Measurements from ENCODE around the gene WASF3.

Gene WASF3

DNA sequence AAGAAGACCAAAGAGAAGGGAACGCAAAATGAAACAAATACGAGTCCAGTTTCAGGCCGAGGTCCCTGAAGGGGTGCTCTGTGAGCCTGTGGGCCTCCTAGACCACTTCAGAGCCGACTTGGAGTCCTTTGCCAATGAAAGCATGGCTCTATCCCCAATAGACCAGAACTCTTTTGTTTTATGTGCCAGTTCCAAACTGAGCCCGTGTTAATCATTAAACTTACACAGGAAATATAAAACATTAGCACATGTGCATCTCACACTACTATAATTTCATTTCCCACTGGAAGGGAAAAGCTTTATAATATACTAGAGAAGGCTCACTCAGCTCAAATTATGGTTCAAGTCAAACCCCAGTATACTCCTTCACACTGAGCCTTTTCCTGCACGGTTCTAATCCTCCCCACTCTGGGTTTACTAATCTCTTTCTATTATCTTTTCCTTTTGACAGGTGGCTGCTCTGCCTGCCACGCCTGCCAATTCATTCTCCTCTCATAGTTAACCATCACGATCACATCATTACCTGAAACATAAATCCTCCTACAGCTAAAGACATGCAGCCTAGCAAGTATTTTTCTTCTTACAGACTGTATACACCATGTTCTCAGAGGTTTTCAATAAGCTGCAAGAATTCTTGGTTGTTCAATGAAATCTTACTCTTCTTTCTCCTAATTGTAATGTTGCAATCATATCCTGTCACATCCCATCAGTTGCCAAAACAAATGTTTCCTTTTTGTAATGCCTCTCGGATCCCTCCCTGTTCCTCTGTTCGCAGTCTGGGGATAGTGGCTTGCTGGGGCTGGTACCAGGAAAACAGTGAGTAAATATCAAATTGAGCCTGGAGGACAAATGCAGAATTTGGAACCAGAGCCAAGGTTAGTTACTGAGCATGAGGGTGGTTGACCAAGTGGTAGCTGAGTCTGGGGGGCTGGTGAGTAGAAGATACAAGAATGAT is 18.8 kb upstream of the WASF3 start:
- TF ChIP-seq, protein P1, sequence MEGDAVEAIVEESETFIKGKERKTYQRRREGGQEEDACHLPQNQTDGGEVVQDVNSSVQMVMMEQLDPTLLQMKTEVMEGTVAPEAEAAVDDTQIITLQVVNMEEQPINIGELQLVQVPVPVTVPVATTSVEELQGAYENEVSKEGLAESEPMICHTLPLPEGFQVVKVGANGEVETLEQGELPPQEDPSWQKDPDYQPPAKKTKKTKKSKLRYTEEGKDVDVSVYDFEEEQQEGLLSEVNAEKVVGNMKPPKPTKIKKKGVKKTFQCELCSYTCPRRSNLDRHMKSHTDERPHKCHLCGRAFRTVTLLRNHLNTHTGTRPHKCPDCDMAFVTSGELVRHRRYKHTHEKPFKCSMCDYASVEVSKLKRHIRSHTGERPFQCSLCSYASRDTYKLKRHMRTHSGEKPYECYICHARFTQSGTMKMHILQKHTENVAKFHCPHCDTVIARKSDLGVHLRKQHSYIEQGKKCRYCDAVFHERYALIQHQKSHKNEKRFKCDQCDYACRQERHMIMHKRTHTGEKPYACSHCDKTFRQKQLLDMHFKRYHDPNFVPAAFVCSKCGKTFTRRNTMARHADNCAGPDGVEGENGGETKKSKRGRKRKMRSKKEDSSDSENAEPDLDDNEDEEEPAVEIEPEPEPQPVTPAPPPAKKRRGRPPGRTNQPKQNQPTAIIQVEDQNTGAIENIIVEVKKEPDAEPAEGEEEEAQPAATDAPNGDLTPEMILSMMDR (conservative IDR thresholded peaks at IDR 0.05): no peak
- TF ChIP-seq ZFX (IDR thresholded peaks at IDR 0.05): no peak
- H3K27ac ChIP-seq: no peak overlapping the region

DNA sequence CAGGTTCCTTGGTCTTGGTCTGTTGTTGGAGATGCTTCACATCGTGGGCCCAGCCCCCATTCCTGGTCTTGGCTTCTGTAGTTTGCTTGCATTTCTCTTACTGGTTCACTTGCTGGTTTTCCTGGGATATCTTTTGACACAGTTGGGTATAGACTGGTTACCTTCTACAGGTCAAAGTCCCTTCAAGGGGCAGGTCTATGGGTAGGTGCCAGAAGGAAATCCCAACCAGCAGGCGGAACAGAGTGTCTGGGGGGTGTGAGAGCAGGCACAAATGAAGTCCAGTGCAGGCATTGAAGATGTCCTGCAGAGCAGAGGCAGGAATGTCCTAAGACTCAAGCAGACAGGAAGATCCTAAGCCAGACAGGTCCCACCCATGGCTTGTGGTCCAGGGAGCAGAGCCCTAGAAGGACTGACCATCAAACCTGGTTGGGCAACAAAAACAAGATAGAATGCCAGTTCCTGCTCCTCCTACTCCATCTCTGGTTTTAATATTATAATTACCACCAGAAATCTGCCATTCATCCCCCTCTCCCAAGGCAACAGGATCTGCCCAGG is 17.7 kb upstream of the WASF3 start:
- no peak overlapping the region for H3K27ac ChIP-seq
- no peak for TF ChIP-seq ZFX (IDR thresholded peaks at IDR 0.05)
- TF ChIP-seq, protein P1 (conservative IDR thresholded peaks at IDR 0.05): no peak

DNA sequence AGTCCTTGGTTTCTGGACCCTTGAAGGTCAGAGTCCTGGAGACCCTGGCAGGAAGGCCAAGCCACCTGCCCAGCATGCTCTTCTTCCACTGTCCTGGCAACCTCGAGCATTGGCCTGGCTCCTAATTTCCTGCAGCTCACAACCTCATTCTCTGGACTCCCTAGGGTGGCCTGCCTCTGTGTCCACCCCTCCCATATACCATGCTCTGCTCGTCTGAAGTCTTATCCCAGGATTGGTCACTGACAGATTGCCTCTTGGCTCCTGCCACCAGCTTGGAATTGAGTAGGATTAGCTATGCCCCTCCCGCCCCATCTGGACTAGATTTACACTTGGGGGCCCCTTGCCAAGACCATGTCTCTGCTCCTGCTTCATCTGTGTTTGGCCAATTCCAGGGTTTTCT is 17.1 kb upstream of the WASF3 start:
- no peak for TF ChIP-seq ZFX (IDR thresholded peaks at IDR 0.05)
- TF ChIP-seq, protein P1 (conservative IDR thresholded peaks at IDR 0.05): no peak
- H3K27ac ChIP-seq: no peak overlapping the region

DNA sequence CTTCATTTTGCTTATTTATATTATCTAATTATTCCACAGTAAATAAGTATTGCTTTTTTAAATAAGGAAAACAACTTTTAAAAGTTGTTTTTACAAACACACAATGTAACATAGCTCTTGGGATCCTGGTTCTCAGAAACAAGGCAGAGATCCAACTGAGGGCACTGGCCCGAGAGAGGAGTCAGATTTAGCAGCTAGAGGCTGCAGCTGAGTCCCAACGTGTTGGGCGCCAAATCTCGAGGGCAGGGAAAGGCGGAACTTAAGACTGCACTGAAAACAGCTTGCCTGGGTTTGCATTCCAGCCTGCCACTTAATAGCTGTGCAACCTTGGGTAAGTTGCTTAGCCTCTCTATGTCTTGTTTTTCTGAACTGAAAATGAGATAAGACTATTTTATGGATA is 16.4 kb upstream of the WASF3 start:
- TF ChIP-seq, protein P1 (conservative IDR thresholded peaks at IDR 0.05): no peak
- TF ChIP-seq ZFX (IDR thresholded peaks at IDR 0.05): no peak
- no peak overlapping the region for H3K27ac ChIP-seq

DNA sequence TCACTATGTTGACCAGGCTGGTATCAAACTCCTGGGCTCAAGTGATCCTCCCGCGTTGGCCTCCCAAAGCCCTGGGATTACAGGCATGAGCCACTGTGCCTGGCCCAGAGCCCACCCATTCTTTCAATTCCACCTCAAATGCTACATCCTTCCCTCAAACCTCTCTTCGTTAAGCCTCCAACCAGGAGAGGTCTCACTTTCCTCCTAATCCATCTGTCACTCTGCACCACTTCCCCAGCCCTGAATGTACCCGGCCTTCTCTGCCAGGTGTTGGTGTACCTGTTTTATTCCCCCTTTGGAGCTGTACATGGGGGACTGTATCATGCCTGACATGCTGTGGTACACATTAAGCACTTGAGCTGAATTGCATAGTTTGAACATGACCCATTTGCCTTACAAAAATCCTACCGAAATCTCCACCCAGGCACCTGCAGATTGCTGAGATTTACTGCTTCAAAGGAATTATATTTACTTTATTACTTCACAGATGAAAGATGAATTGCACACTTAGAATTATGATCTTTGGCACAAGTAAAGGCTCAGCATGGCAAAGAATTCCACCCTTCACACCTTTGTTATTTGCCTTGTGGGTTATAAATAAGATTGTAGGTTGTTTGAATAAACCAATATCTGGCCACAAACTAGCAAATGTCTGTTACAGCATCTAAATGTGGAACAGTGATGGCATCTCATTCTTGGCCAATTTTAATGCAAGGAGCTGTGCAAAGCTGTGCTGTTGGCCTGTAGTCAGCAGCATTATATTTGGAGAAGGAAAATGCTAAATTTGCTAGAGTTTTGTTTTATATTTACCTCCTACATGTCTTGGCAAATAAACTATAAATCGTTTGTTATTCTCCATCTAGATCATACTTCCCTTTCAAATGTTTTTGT is 15.6 kb upstream of the WASF3 start:
- H3K27ac ChIP-seq: no peak overlapping the region
- no peak for TF ChIP-seq ZFX (IDR thresholded peaks at IDR 0.05)
- TF ChIP-seq, protein P1 (conservative IDR thresholded peaks at IDR 0.05): no peak

DNA sequence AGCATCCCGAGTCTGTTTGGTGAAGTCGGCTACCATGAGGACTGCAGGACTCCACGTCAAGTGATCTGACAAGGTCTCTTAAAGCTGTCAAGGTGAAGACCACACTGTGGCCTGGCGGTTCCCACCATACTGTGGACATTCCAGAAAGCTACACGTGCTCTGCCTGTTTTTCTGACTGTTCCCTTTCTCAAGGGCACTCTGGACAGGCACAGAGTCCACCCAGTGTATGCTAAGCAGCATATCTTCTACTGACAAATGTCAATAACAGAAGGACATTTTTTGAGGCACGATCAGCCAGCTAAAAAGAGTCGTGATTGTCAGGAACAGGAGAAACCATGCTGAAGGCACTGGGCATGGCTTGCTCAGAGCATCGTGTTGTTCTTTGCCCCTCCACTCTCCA is 12.8 kb upstream of the WASF3 start:
- no peak overlapping the region for H3K27ac ChIP-seq
- TF ChIP-seq ZFX (IDR thresholded peaks at IDR 0.05): no peak
- TF ChIP-seq, protein P1 (conservative IDR thresholded peaks at IDR 0.05): no peak
